ENCODE data around the gene SOAT1.
"Not testable (repeated sequence)": the region's sequence is repeated elsewhere in the genome, so short reads cannot be mapped to it uniquely, and the experiment has no call there.

Gene SOAT1

GRCh38 chr1:179365342-179366092, 71.9 kb downstream of the SOAT1 start, which contains the start of gene AXDND1:
TSS of gene AXDND1 (plus strand) at chr1:179365971. CDS start at chr1:179366510, 539 bp downstream.
- DNase-seq: peak; percentile 84

- DNase-seq: peak; percentile 50
These were observed 72.7 kb downstream of the SOAT1 start for GRCh38 chr1:179366093-179366800.

GRCh38 chr1:179369751-179370341, 76.2 kb downstream of the SOAT1 start:
- DNase-seq: peak; percentile 74

- DNase-seq: no peak
These were observed 78.6 kb downstream of the SOAT1 start for GRCh38 chr1:179372160-179372559.

DNA sequence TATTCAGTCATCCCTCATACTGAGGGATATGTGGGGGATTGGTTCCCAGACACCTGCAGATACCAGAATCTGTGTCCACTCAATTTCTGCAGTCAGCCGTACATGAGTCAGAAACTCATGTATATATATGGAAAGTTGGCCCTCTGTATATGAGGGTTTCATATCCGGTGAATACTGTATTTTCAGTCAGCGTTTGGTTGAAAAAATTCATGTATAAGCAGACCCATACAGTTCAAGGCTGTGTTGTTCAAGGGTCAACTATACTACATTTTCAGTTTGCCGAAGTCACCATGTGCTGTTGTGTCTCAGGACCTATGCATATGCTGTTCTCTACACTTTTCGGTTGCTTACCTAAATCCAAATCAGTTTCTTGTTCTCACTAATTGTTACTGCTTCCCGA, 82.6 kb downstream of the SOAT1 start:
- no peak for DNase-seq

DNA sequence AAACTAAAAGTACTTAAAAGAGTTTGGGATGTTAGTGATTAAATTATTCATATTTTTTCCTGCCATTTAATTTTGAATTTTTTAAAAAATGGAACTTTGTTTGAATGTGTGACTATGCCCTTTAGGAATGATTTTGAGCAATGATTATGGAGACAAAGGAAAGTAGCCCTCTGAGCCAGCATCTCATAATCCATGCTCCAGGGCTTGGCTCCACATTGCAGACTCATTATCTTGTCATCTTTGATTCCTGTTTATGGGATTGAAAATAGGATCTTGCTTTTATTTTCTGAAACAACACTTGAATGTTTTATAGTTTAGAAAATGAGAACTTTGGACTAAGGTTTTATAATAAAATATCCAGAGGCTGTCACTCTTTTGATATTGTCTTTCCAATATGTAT, 86.7 kb downstream of the SOAT1 start:
- DNase-seq: no peak

DNA sequence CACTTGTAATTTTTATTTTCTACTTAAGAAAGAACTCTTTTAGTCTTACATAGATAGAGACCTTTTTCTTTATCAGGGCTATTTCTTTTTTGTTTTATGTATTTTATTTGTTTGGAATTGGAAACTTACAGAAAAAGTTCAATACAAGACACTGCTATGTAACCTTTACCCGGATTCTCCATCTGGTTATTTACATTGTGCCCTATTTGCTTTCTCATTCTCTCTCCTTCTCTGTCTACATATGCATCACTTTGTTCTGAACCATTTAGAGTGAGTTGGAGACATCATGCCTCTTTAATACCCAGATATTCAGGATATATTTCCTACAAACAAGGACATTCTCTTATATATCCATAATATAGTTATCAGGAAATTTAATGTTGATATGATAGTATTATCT, 90.4 kb downstream of the SOAT1 start:
- DNase-seq: no peak

GRCh38 chr1:179385510-179385909, 91.9 kb downstream of the SOAT1 start:
- no peak for DNase-seq

DNA sequence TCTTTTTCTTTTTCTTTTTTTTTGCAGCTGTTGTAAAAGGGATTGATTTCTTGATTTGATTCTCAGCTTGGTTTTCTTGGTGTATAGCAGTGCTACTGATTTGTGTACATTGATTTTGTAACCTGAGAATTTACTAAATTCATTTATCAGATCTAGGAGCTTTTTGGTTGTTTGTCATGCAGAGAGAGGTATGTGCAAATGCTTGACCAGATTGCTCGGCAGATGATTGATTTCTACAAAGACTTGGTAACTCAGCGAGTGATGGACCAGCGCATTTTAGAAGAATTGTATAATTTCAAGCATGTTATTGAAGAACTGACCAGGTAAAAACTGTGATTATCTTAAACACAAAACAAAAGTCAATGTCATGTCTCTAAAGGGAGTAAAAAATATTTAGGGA, 100.1 kb downstream of the SOAT1 start:
- no peak for DNase-seq

- not testable (repeated sequence) for DNase-seq
These were observed 105.8 kb downstream of the SOAT1 start for GRCh38 chr1:179399399-179399798.

Measured in NCI-H2227 treated with DMSO at 0.1 percent for 48 hours (cell line).